ENCODE measurements around the gene LARP7. TPM values are rescaled to one million over a fixed set of nuclear protein-coding genes. Genes with fewer than 3 reads are reported as not detected.
"Not testable (repeated sequence)": the region's sequence is repeated elsewhere in the genome, so short reads cannot be mapped to it uniquely, and the experiment has no call there.

LARP7 gene
- total RNA-seq, 2 experiments from 2014 or later = 41.5 to 41.9 TPM

DNA sequence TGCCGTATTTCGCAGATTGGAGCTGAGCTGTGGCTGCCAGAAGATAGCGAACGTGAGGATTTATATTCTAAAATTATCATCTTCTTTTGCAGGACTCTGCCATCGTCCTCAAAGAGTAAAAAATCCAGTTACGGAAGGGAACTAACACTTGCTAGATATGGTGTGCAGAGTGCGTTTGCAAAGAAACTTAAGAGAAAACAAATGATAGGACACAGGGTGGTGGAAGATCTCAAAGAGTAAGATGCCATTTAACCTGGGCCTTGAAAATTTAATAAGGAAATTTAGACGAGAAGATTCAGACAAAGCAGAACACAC is 566 bp downstream of the LARP7 start:
- Mint-ChIP-seq H3K36me3 (ENCODE audit: low read depth) (peaks cover 2% of the 10 kb centered on the region), H3K4me1 (ENCODE audit: low read depth) (peaks cover 27% of the 10 kb centered on the region), H3K27me3 (ENCODE audit: low read depth) (no peaks in the 10 kb centered on the region), H3K4me3 (no peak overlapping the region), H3K9me3 (no peaks in the 10 kb centered on the region), H3K27ac (no peak overlapping the region)
- intact Hi-C loops (cut with micrococcal nuclease) = loop anchor here (1.0 to 10.0 kb wide), 11 partner anchors 69 to 1124 kb away; partner anchors contain the start of genes AP1AR, CAMK2D and FAM241A
- CTCF ChIA-PET = interaction anchor here (0.6 to 6.6 kb wide), 3 partner anchors 11 to 127 kb away, joined by 4 to 70 read pairs (median 4); no protein-coding TSS in a partner anchor
- DNase-seq = no peak

DNA sequence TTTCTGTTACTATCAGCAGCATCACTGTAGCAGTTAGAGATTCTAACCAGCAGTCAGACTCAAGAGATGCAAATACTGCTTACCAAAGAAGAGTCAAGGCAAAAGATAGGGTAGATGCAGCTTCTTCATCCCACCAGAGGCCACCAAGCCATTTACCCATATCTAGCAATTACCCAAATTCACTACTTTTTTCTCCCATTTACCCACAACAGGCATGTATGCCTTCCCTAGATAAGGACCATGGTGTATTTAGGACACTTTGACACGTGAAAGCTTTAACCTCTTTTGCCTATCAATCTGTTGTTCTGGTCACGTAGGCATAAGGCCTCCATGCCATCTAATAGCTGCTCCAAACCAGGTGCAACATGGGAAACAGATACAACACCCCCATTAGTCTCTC is 5.6 kb downstream of the LARP7 start:
- H3K36me3 Mint-ChIP-seq (ENCODE audit: low read depth) = peaks cover 13% of the 10 kb centered on the region
- CTCF ChIA-PET = interaction anchor here (0.5 to 1.5 kb wide), 6 partner anchors 8 to 123 kb away, joined by 3 to 8 read pairs (median 4); no protein-coding TSS in a partner anchor
- no peak overlapping the region for H3K4me3 Mint-ChIP-seq
- no peaks in the 10 kb centered on the region for H3K27me3 Mint-ChIP-seq (ENCODE audit: low read depth)
- DNase-seq = no peak
- intact Hi-C loops (cut with micrococcal nuclease) = no loop called here
- no peaks in the 10 kb centered on the region for H3K9me3 Mint-ChIP-seq
- H3K27ac Mint-ChIP-seq = no peak overlapping the region
- peaks cover 22% of the 10 kb centered on the region for H3K4me1 Mint-ChIP-seq (ENCODE audit: low read depth)

DNA sequence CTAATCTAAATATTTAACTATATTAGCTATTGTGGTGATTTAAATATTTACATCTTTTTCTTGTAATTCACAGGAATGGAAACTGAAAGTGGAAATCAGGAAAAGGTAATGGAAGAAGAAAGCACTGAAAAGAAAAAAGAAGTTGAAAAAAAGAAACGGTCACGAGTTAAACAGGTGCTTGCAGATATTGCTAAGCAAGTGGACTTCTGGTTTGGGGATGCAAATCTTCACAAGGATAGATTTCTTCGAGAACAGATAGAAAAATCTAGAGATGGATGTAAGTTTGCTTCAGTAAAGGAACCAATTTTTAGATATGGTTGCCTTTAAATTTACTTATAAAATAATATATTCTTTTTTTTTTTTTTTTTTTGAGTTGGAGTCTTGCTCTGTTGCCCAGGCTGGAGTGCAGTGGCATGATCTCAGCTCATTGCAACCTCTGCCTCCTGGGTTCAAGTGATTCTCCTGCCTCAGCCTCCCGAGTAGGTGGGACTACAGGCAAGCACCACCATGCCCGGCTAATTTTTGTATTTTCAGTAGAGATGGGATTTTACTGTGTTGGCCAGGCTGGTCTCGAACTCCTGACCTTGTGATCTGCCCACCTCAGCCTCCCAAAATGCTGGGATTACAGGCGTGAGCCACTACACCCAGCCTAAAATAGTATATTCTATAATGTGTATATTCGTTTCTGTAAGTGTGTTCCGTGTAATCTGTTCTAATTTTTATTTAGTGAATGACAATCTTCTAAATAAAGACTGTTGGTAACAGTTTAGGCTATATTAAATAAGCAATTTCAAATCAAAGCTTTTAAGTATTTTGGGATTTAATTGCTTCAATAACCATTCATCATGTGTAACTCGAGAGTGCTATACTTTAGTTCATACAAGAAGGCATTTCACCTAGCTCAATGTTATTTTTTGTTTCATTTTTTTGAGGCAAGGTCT is 7.9 kb downstream of the LARP7 start:
- Mint-ChIP-seq H3K4me1 (ENCODE audit: low read depth) (peaks cover 18% of the 10 kb centered on the region), H3K36me3 (ENCODE audit: low read depth) (peaks cover 13% of the 10 kb centered on the region)
- H3K4me3 Mint-ChIP-seq; DNase-seq; H3K27ac Mint-ChIP-seq; H3K9me3 Mint-ChIP-seq; intact Hi-C loops (cut with micrococcal nuclease); H3K27me3 Mint-ChIP-seq (ENCODE audit: low read depth): not testable (repeated sequence)
- CTCF ChIA-PET = interaction anchor here (1.3 to 4.8 kb wide), 2 partner anchors 115 to 119 kb away, joined by 3 to 31 read pairs; no protein-coding TSS in a partner anchor

DNA sequence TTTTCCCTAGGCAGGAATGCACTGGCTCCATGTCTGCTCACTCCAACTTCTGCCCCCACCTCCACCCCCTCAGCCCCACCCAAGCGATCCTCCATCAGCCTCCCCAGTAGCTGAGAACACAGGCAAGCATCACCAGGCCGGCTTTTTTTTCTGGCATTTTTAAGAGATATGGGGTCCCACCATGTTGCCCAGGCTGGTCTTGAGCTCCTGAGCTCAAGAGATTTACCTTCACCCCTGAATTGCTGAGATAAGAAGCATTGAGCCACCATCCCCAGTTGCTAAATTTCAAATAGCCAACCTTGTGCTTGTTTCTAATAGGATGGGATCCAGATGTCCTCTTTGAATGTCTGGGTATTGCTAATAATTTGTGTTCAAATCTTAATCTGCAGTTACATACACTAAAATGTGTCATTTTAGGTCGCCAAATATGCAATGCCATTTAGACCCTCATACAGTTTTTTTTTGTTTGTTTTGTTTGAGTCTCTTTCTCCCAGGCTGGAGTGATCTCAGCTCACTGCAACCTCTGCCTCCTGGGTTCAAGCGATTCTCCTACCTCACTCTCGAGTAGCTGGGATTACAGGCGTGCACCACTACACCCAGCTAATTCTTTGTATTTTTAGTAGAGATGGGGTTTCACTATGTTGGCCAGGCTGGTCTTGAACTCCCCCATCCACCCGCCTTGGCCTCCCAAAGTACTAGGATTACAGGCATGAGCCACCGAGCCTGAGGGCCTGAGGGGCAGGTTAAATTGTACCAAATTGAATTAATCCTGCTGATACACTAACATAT is 8.8 kb downstream of the LARP7 start:
- Mint-ChIP-seq H3K4me1 (ENCODE audit: low read depth) (peaks cover 16% of the 10 kb centered on the region), H3K27ac (no peak overlapping the region), H3K9me3 (no peaks in the 10 kb centered on the region), H3K27me3 (ENCODE audit: low read depth) (no peaks in the 10 kb centered on the region), H3K36me3 (ENCODE audit: low read depth) (peaks cover 13% of the 10 kb centered on the region), H3K4me3 (no peak overlapping the region)
- intact Hi-C loops (cut with micrococcal nuclease) = no loop called here
- no peak for DNase-seq
- CTCF ChIA-PET = interaction anchor here (1.3 to 4.8 kb wide), 2 partner anchors 114 to 119 kb away, joined by 3 to 31 read pairs; no protein-coding TSS in a partner anchor

DNA sequence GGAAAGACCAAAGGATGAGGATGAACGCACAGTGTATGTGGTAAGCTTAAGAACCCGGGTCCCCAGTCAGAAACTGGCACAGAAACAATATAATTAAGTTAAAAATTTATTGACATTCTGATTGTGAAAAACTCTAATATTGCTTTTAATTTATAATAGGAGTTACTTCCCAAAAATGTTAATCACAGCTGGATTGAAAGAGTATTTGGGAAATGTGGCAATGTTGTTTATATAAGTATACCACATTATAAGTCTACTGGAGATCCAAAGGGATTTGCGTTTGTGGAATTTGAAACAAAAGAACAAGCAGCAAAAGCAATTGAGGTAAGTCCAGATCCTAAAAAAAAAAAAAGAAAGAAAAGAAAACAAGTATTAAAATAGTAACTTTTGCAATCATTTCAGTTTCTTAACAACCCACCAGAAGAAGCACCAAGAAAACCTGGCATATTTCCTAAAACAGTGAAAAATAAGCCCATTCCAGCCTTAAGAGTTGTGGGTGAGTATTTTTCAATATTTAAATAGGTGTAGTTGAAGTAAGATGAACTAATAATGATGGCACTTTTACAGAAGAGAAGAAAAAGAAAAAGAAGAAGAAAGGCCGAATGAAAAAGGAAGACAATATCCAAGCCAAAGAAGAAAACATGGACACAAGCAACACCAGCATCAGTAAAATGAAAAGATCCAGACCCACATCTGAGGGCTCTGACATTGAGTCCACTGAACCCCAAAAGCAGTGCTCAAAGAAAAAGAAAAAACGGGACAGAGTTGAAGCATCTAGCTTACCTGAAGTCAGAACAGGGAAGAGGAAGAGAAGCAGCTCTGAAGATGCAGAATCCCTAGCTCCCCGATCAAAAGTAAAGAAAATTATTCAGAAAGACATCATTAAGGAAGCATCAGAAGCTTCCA is 9.9 kb downstream of the LARP7 start:
- CTCF ChIA-PET = interaction anchor here (4.8 kb wide), 1 partner anchor 117 kb away, joined by 31 read pairs; no protein-coding TSS in a partner anchor
- Mint-ChIP-seq H3K9me3 (no peaks in the 10 kb centered on the region), H3K36me3 (ENCODE audit: low read depth) (peaks cover 13% of the 10 kb centered on the region), H3K27ac (no peak overlapping the region), H3K4me1 (ENCODE audit: low read depth) (peaks cover 7% of the 10 kb centered on the region), H3K4me3 (no peak overlapping the region), H3K27me3 (ENCODE audit: low read depth) (no peaks in the 10 kb centered on the region)
- intact Hi-C loops (cut with micrococcal nuclease) = no loop called here
- no peak for DNase-seq

DNA sequence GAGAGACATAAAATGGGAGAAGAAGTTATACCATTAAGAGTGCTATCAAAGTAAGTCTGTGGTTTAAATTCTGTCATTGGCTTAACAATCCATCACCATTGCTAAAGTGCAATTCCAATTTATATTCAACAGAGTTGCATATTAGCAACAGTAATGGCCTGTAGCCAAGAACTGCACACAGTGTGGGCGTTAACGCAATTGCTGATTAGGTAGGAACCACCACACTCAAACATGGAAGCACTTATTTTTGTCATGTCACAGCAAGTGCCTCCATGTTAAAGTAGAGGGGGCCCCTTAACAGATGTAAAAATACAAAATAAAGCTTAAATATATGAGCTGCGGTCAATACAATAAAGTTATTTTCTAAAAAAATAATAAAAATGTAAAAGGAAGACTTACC is 10.8 kb downstream of the LARP7 start:
- no peaks in the 10 kb centered on the region for H3K9me3 Mint-ChIP-seq
- no peak overlapping the region for H3K27ac Mint-ChIP-seq
- intact Hi-C loops (cut with micrococcal nuclease) = no loop called here
- H3K4me3 Mint-ChIP-seq = no peak overlapping the region
- peaks cover 7% of the 10 kb centered on the region for H3K4me1 Mint-ChIP-seq (ENCODE audit: low read depth)
- no peaks in the 10 kb centered on the region for H3K27me3 Mint-ChIP-seq (ENCODE audit: low read depth)
- H3K36me3 Mint-ChIP-seq (ENCODE audit: low read depth) = peaks cover 14% of the 10 kb centered on the region
- no peak for DNase-seq
- CTCF ChIA-PET = interaction anchor here (1.7 to 4.8 kb wide), 2 partner anchors 10 to 116 kb away, joined by 4 to 31 read pairs; no protein-coding TSS in a partner anchor

DNA sequence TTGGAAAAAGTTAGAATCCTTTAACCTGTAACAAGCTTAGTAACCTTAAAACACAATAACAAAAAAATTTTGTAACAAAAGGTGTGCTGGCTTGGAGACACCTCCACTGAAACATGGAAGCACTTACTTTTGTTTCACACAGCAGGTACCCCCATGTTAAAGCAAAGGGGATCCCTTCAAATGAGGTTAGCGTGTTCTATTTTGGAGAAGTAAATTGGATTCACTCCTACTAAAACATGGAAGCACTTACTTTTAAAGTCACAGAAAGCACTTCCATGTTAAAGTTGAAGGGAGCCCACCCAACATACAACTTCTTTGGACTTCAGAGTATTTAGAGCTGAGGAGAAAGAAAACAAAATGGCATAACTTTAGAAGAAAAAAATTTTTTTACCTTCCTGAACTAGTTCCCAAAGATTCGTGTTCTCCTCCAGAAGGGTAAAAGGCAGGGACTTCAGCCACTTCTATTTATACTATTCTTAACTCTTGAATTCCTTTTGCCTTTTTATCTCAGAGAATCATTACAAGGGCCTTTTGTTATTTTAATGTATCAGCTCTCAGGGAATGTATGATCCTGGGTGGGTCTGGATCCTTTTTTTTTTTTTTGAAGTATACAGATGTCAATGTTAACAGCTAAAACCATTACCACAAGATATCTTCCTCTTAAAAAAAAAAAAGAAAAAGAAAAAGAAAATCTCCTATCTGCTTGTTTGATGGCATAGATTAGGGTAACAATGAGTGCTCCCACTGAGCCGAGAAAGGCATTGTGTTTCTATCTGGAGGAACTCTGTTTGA is 11.5 kb downstream of the LARP7 start:
- Mint-ChIP-seq H3K4me1 (ENCODE audit: low read depth) (peaks cover 2% of the 10 kb centered on the region), H3K9me3 (no peaks in the 10 kb centered on the region), H3K27ac (no peak overlapping the region), H3K36me3 (ENCODE audit: low read depth) (peaks cover 11% of the 10 kb centered on the region), H3K27me3 (ENCODE audit: low read depth) (no peaks in the 10 kb centered on the region), H3K4me3 (no peak overlapping the region)
- intact Hi-C loops (cut with micrococcal nuclease) = no loop called here
- CTCF ChIA-PET = interaction anchor here (1.7 to 4.8 kb wide), 2 partner anchors 11 to 116 kb away, joined by 4 to 31 read pairs; no protein-coding TSS in a partner anchor
- no peak for DNase-seq

DNA sequence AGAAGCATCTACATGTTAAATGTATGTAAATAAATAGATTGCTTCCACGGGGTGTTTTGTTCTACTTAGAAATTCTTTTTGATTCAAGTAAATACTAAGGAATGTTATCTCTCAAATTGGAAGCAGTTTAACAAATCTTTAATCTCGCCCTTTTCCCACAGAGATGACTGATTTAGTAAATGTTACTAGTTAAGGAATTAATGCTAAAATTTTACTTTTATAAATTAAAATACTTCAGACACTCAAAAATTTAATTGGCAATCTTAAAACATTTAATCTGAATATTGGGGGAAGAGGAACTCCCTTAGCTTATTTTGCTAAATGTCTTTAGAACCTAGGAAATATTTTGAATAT is 12.1 kb downstream of the LARP7 start:
- Mint-ChIP-seq H3K4me1 (ENCODE audit: low read depth) (no peaks in the 10 kb centered on the region), H3K27me3 (ENCODE audit: low read depth) (no peaks in the 10 kb centered on the region), H3K36me3 (ENCODE audit: low read depth) (peaks cover 13% of the 10 kb centered on the region), H3K9me3 (no peaks in the 10 kb centered on the region), H3K27ac (no peak overlapping the region), H3K4me3 (no peak overlapping the region)
- intact Hi-C loops (cut with micrococcal nuclease) = no loop called here
- CTCF ChIA-PET = interaction anchor here (1.7 kb wide), 1 partner anchor 11 kb away, joined by 4 read pairs; no protein-coding TSS in a partner anchor
- DNase-seq = no peak

DNA sequence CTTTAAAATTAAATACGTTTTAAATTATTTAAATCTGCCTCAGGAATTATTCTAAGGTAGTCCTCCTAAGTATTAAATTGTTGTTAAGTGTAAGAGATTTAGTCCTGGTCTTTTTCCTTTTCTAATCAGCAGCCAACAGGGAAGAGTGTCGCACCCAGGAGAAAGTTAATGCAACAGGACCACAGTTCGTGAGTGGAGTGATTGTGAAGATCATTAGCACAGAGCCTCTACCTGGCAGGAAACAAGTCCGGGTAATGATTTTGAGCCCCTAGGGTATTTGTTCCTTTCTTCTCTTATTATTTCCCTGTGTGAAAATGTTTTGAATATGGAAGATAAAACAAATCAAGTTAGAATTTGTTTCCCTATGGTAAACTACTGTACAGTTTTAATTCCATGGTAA is 13.4 kb downstream of the LARP7 start:
- Mint-ChIP-seq H3K4me1 (ENCODE audit: low read depth) (no peaks in the 10 kb centered on the region), H3K27me3 (ENCODE audit: low read depth) (no peaks in the 10 kb centered on the region), H3K27ac (no peak overlapping the region), H3K9me3 (no peaks in the 10 kb centered on the region), H3K4me3 (no peak overlapping the region), H3K36me3 (ENCODE audit: low read depth) (peaks cover 15% of the 10 kb centered on the region)
- intact Hi-C loops (cut with micrococcal nuclease) = no loop called here
- CTCF ChIA-PET = no interaction called here
- DNase-seq = no peak

DNA sequence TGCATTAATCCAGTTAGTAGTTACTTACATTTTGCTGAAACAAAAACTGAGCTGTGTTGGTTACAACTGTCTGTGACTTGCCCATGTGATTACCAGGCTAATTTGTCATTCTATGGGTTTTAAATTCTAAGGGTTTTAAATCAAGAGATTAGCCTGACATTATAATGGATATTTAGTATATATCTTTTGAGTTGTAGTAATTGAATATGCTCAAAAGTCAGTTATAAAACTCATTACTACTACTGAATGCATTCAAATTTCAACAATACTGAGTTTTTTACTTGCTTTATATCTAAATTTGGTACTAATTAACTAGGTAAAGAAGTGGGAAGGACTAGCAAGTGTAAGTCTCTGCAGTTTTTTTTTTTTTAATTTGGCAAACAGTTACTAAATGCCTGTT is 14.7 kb downstream of the LARP7 start:
- Mint-ChIP-seq H3K27ac (no peak overlapping the region), H3K4me1 (ENCODE audit: low read depth) (no peaks in the 10 kb centered on the region), H3K9me3 (no peaks in the 10 kb centered on the region), H3K4me3 (no peak overlapping the region), H3K27me3 (ENCODE audit: low read depth) (no peaks in the 10 kb centered on the region), H3K36me3 (ENCODE audit: low read depth) (peaks cover 20% of the 10 kb centered on the region)
- CTCF ChIA-PET = interaction anchor here (0.6 kb wide), 1 partner anchor 11 kb away, joined by 3 read pairs; no protein-coding TSS in a partner anchor
- intact Hi-C loops (cut with micrococcal nuclease) = no loop called here
- no peak for DNase-seq

DNA sequence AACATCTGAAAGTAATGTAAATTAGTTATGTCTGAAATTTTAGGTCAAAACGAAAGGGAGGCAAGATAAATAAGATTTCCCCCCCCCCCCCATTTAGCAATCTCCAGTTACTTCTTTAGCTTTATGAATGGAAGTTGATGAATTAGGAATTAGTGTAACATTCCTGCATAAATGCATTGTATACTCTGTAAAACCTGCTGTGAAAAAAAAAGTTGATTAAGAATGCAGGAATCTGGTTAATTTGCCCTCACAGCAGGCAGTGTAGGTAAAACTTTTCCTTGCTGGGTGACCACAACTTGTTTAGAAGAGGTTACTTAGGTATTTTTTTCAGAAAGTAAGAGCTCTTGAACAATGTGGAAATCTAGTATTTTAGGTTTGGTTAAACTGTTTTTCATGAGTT is 15.3 kb downstream of the LARP7 start:
- intact Hi-C loops (cut with micrococcal nuclease) = no loop called here
- no peak for DNase-seq
- no peaks in the 10 kb centered on the region for H3K27me3 Mint-ChIP-seq (ENCODE audit: low read depth)
- CTCF ChIA-PET = no interaction called here
- H3K4me3 Mint-ChIP-seq = no peak overlapping the region
- peaks cover 18% of the 10 kb centered on the region for H3K36me3 Mint-ChIP-seq (ENCODE audit: low read depth)
- no peaks in the 10 kb centered on the region for H3K4me1 Mint-ChIP-seq (ENCODE audit: low read depth)
- H3K9me3 Mint-ChIP-seq = no peaks in the 10 kb centered on the region
- no peak overlapping the region for H3K27ac Mint-ChIP-seq

Data from activated naive CD4-positive, alpha-beta T cell treated with anti-CD3 and anti-CD28 coated beads for 36 hours (primary cell).